Measurements from ENCODE around the gene RNGTT.
"Not testable (repeated sequence)": the region's sequence is repeated elsewhere in the genome, so short reads cannot be mapped to it uniquely, and the experiment has no call there.

RNGTT gene

GRCh38 chr6:88852775-88853174, 110.6 kb downstream of the RNGTT start:
- no peaks in the 10 kb centered on the region for H3K27me3 ChIP-seq (ENCODE audit: control insufficient read depth in 1 of 2, insufficient read depth in 2 of 2, low read length in 2 of 2)

DNA sequence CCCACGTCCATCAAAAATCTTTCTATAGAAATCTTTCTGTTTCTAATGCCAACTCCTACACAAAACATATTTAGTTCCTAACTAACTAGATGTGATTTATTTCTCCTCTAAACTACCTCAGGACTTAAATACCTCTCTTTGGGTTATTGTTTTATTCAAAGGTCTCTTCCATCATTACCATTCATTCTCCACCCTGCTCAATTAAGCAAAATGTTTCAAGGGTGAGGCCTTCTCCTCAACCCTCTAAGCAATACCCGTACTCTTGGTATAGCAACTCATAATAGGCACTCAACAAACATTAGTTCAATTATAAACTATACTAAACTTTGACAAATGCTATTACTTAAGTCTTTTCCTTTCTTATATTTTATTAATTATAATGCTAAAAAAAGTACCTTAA, 111.4 kb downstream of the RNGTT start:
- Histone ChIP-seq H3K27ac (ENCODE audit: low read depth, low read length) (no peak overlapping the region), H3K4me3 (ENCODE audit: low read depth in 1 of 2, low read length in 2 of 2) (no peak overlapping the region), H3K36me3 (ENCODE audit: control insufficient read depth in 1 of 2, insufficient read depth in 2 of 2, low read length in 2 of 2) (no peaks in the 10 kb centered on the region), H3K9ac (ENCODE audit: low read depth in 1 of 2, low read length in 2 of 2) (no peak overlapping the region), H3K4me1 (ENCODE audit: control insufficient read depth in 1 of 2, insufficient read depth in 2 of 2, low read length in 2 of 2) (no peaks in the 10 kb centered on the region), H3K27me3 (ENCODE audit: control insufficient read depth in 1 of 2, insufficient read depth in 2 of 2, low read length in 2 of 2) (no peaks in the 10 kb centered on the region), H3K9me3 (ENCODE audit: control insufficient read depth in 1 of 2, low read length in 2 of 2) (no peaks in the 10 kb centered on the region)

More at GRCh38 chr6:88852775-88853174, 110.6 kb downstream of the RNGTT start:
- no peak overlapping the region for H3K4me3 ChIP-seq (ENCODE audit: low read depth in 1 of 2, low read length in 2 of 2)
- no peaks in the 10 kb centered on the region for H3K36me3 ChIP-seq (ENCODE audit: control insufficient read depth in 1 of 2, insufficient read depth in 2 of 2, low read length in 2 of 2)
- no peaks in the 10 kb centered on the region for H3K4me1 ChIP-seq (ENCODE audit: control insufficient read depth in 1 of 2, insufficient read depth in 2 of 2, low read length in 2 of 2)
- no peak overlapping the region for H3K27ac ChIP-seq (ENCODE audit: low read depth, low read length)
- H3K9ac ChIP-seq (ENCODE audit: low read depth in 1 of 2, low read length in 2 of 2) = no peak overlapping the region
- no peaks in the 10 kb centered on the region for H3K9me3 ChIP-seq (ENCODE audit: control insufficient read depth in 1 of 2, low read length in 2 of 2)

DNA sequence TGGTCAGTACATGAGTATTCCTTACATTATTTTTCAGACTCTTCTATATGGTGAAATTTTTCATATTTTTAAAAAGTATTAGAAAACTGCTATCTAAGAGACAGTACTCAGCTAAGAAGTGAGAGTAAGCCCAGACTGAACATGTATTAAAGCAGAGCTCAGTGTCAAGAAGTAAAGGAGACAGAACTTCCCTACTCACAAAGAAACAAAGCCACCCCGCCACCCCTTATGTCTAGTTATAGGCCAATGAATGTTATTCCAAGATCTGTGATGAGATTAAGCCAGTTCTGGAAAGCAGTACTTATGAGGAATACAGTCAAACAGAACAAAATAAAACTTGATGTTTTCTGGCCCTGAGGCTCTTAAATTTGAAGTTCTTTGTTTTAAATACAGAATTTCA, 114.5 kb downstream of the RNGTT start:
- H3K4me3 ChIP-seq (ENCODE audit: low read depth in 1 of 2, low read length in 2 of 2) = no peak overlapping the region
- no peaks in the 10 kb centered on the region for H3K27me3 ChIP-seq (ENCODE audit: control insufficient read depth in 1 of 2, insufficient read depth in 2 of 2, low read length in 2 of 2)
- no peak overlapping the region for H3K9ac ChIP-seq (ENCODE audit: low read depth in 1 of 2, low read length in 2 of 2)
- peaks cover 0 to 2% of the 10 kb centered on the region in 2 donors for H3K36me3 ChIP-seq (ENCODE audit: control insufficient read depth in 1 of 2, insufficient read depth in 2 of 2, low read length in 2 of 2)
- no peak overlapping the region for H3K27ac ChIP-seq (ENCODE audit: low read depth, low read length)
- no peaks in the 10 kb centered on the region for H3K9me3 ChIP-seq (ENCODE audit: control insufficient read depth in 1 of 2, low read length in 2 of 2)
- no peaks in the 10 kb centered on the region for H3K4me1 ChIP-seq (ENCODE audit: control insufficient read depth in 1 of 2, insufficient read depth in 2 of 2, low read length in 2 of 2)

DNA sequence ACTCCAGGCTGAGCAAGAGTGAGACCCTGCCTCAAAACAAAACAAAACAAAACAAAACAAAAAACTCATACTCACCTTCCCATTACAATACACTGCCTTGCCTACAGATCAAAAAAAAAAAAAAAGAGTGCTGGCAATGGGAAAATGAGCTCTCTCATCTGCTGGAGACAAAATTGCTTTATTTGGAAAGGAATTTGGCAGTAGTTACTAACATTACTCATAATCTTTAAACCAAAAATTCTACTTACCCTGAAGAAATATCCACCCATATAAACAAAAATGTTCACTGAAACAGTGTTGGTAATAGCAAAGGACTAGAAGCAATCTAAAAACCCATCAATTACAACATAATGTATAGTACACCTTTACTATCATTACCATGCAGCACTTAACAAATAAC, 120.4 kb downstream of the RNGTT start:
- H3K27me3 ChIP-seq (ENCODE audit: control insufficient read depth in 1 of 2, insufficient read depth in 2 of 2, low read length in 2 of 2) = no peaks in the 10 kb centered on the region
- H3K4me1 ChIP-seq (ENCODE audit: control insufficient read depth in 1 of 2, insufficient read depth in 2 of 2, low read length in 2 of 2) = peaks cover 6 to 13% of the 10 kb centered on the region in 2 donors
- no peaks in the 10 kb centered on the region for H3K9me3 ChIP-seq (ENCODE audit: control insufficient read depth in 1 of 2, low read length in 2 of 2)
- H3K4me3 ChIP-seq (ENCODE audit: low read depth in 1 of 2, low read length in 2 of 2) = no peak overlapping the region
- peaks cover 0 to 3% of the 10 kb centered on the region in 2 donors for H3K36me3 ChIP-seq (ENCODE audit: control insufficient read depth in 1 of 2, insufficient read depth in 2 of 2, low read length in 2 of 2)
- no peak overlapping the region for H3K27ac ChIP-seq (ENCODE audit: low read depth, low read length)
- no peak overlapping the region for H3K9ac ChIP-seq (ENCODE audit: low read depth in 1 of 2, low read length in 2 of 2)

DNA sequence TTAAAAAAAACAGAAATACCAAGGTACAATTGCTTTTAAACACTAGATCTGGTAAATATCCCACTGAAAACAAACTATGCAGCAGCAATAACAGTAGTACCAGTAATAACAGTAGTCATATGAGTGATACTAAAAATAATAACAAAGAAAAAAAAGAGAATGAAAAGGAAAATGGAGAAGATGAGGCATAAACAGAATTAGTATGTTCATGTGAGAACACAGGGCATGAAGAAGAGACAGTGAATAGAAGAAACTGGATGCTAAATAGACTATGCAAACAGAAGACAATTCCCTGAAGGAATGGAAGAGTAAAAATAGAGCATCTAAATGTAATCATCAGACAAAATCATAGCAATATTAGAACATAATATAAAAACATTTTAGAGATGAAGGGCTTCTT, 121.1 kb downstream of the RNGTT start:
- H3K27me3 ChIP-seq (ENCODE audit: control insufficient read depth in 1 of 2, insufficient read depth in 2 of 2, low read length in 2 of 2) = no peaks in the 10 kb centered on the region
- H3K4me1 ChIP-seq (ENCODE audit: control insufficient read depth in 1 of 2, insufficient read depth in 2 of 2, low read length in 2 of 2) = peaks cover 6 to 13% of the 10 kb centered on the region in 2 donors
- peaks cover 0 to 3% of the 10 kb centered on the region in 2 donors for H3K36me3 ChIP-seq (ENCODE audit: control insufficient read depth in 1 of 2, insufficient read depth in 2 of 2, low read length in 2 of 2)
- no peak overlapping the region for H3K27ac ChIP-seq (ENCODE audit: low read depth, low read length)
- H3K4me3 ChIP-seq (ENCODE audit: low read depth in 1 of 2, low read length in 2 of 2) = no peak overlapping the region
- no peaks in the 10 kb centered on the region for H3K9me3 ChIP-seq (ENCODE audit: control insufficient read depth in 1 of 2, low read length in 2 of 2)
- H3K9ac ChIP-seq (ENCODE audit: low read depth in 1 of 2, low read length in 2 of 2) = no peak overlapping the region

DNA sequence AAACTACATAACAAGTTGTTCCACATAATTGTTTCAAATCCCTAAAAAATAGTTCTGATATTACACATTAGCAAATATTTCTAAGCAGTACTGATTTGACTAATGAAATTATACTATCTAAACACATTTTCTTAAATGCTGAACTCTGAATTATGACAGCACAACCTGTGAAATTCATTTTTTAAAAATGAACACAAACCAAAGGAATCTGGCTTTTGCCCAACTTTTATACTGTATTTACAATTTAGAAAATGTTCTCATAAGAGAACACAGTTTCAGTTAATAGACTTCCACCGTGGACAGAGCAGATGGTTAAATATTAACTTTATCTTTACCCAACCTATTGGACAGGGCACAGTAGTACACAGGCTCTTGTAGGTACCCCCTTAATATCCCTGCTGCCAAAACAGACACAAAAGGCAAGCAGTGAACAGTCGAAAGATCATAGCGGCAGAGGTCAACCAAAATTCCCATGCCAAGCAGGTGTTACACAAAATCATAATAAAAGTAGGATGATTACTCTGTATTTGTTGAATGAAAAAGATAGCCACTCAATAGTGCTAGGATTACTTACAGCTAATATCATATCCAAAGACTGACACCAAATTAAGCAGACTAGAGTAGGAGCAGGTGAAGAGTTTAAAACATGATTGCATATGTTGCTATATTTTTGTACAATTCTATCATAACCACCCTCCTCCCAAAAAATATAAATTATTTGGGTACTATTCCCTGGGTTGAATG, 122.5 kb downstream of the RNGTT start:
- no peak overlapping the region for H3K4me3 ChIP-seq (ENCODE audit: low read depth in 1 of 2, low read length in 2 of 2)
- peaks cover 6 to 13% of the 10 kb centered on the region in 2 donors for H3K4me1 ChIP-seq (ENCODE audit: control insufficient read depth in 1 of 2, insufficient read depth in 2 of 2, low read length in 2 of 2)
- no peak overlapping the region for H3K27ac ChIP-seq (ENCODE audit: low read depth, low read length)
- H3K9me3 ChIP-seq (ENCODE audit: control insufficient read depth in 1 of 2, low read length in 2 of 2) = peaks cover 2 to 4% of the 10 kb centered on the region in 2 donors
- H3K36me3 ChIP-seq (ENCODE audit: control insufficient read depth in 1 of 2, insufficient read depth in 2 of 2, low read length in 2 of 2) = peaks cover 0 to 3% of the 10 kb centered on the region in 2 donors
- H3K27me3 ChIP-seq (ENCODE audit: control insufficient read depth in 1 of 2, insufficient read depth in 2 of 2, low read length in 2 of 2) = no peaks in the 10 kb centered on the region
- no peak overlapping the region for H3K9ac ChIP-seq (ENCODE audit: low read depth in 1 of 2, low read length in 2 of 2)

GRCh38 chr6:88840289-88840688, 123.1 kb downstream of the RNGTT start:
- peaks cover 6 to 13% of the 10 kb centered on the region in 2 donors for H3K4me1 ChIP-seq (ENCODE audit: control insufficient read depth in 1 of 2, insufficient read depth in 2 of 2, low read length in 2 of 2)
- no peak overlapping the region for H3K27ac ChIP-seq (ENCODE audit: low read depth, low read length)
- peaks cover 0 to 3% of the 10 kb centered on the region in 2 donors for H3K36me3 ChIP-seq (ENCODE audit: control insufficient read depth in 1 of 2, insufficient read depth in 2 of 2, low read length in 2 of 2)
- no peak overlapping the region for H3K9ac ChIP-seq (ENCODE audit: low read depth in 1 of 2, low read length in 2 of 2)
- no peaks in the 10 kb centered on the region for H3K27me3 ChIP-seq (ENCODE audit: control insufficient read depth in 1 of 2, insufficient read depth in 2 of 2, low read length in 2 of 2)
- H3K4me3 ChIP-seq (ENCODE audit: low read depth in 1 of 2, low read length in 2 of 2) = no peak overlapping the region
- peaks cover 2 to 4% of the 10 kb centered on the region in 2 donors for H3K9me3 ChIP-seq (ENCODE audit: control insufficient read depth in 1 of 2, low read length in 2 of 2)

- Histone ChIP-seq H3K36me3 (ENCODE audit: control insufficient read depth in 1 of 2, insufficient read depth in 2 of 2, low read length in 2 of 2) (peaks cover 0 to 3% of the 10 kb centered on the region in 2 donors), H3K4me1 (ENCODE audit: control insufficient read depth in 1 of 2, insufficient read depth in 2 of 2, low read length in 2 of 2) (peaks cover 6 to 13% of the 10 kb centered on the region in 2 donors), H3K4me3 (ENCODE audit: low read depth in 1 of 2, low read length in 2 of 2) (no peak overlapping the region), H3K27me3 (ENCODE audit: control insufficient read depth in 1 of 2, insufficient read depth in 2 of 2, low read length in 2 of 2) (no peaks in the 10 kb centered on the region), H3K9ac (ENCODE audit: low read depth in 1 of 2, low read length in 2 of 2) (no peak overlapping the region), H3K9me3 (ENCODE audit: control insufficient read depth in 1 of 2, low read length in 2 of 2) (peaks cover 4% of the 10 kb centered on the region in 2 donors), H3K27ac (ENCODE audit: low read depth, low read length) (no peak overlapping the region)
Observed at GRCh38 chr6:88839280-88839679, 124.1 kb downstream of the RNGTT start.

DNA sequence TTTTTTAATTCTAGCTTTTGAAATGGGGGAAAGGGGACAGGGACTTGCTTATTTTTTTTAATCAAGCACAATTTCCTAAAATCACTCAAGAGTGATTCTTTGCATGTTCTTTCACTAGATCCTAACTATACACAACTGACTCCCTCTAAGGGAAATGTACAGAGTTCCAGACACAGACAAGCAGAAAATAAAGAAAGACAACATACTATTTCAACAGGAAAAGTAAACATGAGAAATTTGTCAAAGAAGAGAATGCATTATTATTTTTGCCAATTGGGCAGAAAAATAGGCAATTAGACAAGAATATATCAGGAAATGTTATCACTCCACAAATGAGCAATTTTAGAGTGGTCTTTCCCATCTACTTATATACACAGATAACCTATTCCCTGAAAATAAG, 128.2 kb downstream of the RNGTT start:
- Histone ChIP-seq H3K9me3 (ENCODE audit: control insufficient read depth in 1 of 2, low read length in 2 of 2) (peaks cover 4 to 5% of the 10 kb centered on the region in 2 donors), H3K27me3 (ENCODE audit: control insufficient read depth in 1 of 2, insufficient read depth in 2 of 2, low read length in 2 of 2) (no peaks in the 10 kb centered on the region), H3K4me3 (ENCODE audit: low read depth in 1 of 2, low read length in 2 of 2) (no peak overlapping the region), H3K27ac (ENCODE audit: low read depth, low read length) (no peak overlapping the region), H3K36me3 (ENCODE audit: control insufficient read depth in 1 of 2, insufficient read depth in 2 of 2, low read length in 2 of 2) (no peaks in the 10 kb centered on the region), H3K4me1 (ENCODE audit: control insufficient read depth in 1 of 2, insufficient read depth in 2 of 2, low read length in 2 of 2) (no peaks in the 10 kb centered on the region), H3K9ac (ENCODE audit: low read depth in 1 of 2, low read length in 2 of 2) (no peak overlapping the region)

GRCh38 chr6:88833071-88833470, 130.3 kb downstream of the RNGTT start:
- not testable (repeated sequence) for H3K36me3 ChIP-seq (ENCODE audit: control insufficient read depth in 1 of 2, insufficient read depth in 2 of 2, low read length in 2 of 2); H3K27ac ChIP-seq (ENCODE audit: low read depth, low read length); H3K4me1 ChIP-seq (ENCODE audit: control insufficient read depth in 1 of 2, insufficient read depth in 2 of 2, low read length in 2 of 2); H3K9me3 ChIP-seq (ENCODE audit: control insufficient read depth in 1 of 2, low read length in 2 of 2); H3K4me3 ChIP-seq (ENCODE audit: low read depth in 1 of 2, low read length in 2 of 2); H3K27me3 ChIP-seq (ENCODE audit: control insufficient read depth in 1 of 2, insufficient read depth in 2 of 2, low read length in 2 of 2); H3K9ac ChIP-seq (ENCODE audit: low read depth in 1 of 2, low read length in 2 of 2)

Measured in duodenal mucosa (tissue), 2 donors.